Fibroblast of lung (primary cell): ENCODE measurements around the gene STRADB. TPM values are rescaled to one million over a fixed set of nuclear protein-coding genes. Genes with fewer than 3 reads are reported as not detected.
A peak's percentile ranks its signal among the peaks of the same experiment; 100 is the strongest.

Source experiments
- DNase-seq, 2 donors: peaks; one replicate each; pipeline versions ENCODE4 v3.0.0 to v3.0.0-alpha.2; 2010; ENCODE audit warnings: low read depth in 2 of 2
- H2AFZ ChIP-seq: 2 replicates; pipeline ENCODE4 v1.5.1; 2012; ENCODE audit warnings: low read length, control low read depth, inconsistent platforms
- H3K27ac ChIP-seq: 2 replicates; pipeline ENCODE4 v1.5.1; 2011; ENCODE audit warnings: low read length, control low read depth; ENCODE audit not compliant: insufficient read depth
- H3K27me3 ChIP-seq: 2 replicates; pipeline ENCODE4 v1.5.1; 2011; ENCODE audit warnings: mild to moderate bottlenecking, low read length; ENCODE audit not compliant: control insufficient read depth, insufficient read depth
- H3K36me3 ChIP-seq: 2 replicates; pipeline ENCODE4 v1.5.1; 2011; ENCODE audit warnings: low read length; ENCODE audit not compliant: control insufficient read depth, insufficient read depth
- H3K4me1 ChIP-seq: 2 replicates; pipeline ENCODE4 v1.5.1; 2011; ENCODE audit warnings: low read length; ENCODE audit not compliant: control insufficient read depth, insufficient read depth; ENCODE audit errors: extremely low read depth
- H3K4me2 ChIP-seq: 2 replicates; pipeline ENCODE4 v1.5.1; 2011; ENCODE audit warnings: low read length, control low read depth; ENCODE audit not compliant: insufficient read depth; ENCODE audit errors: extremely low read depth
- H3K4me3 ChIP-seq, 4 experiments: fragments of 200-600 bp in 1 of 4; sonication (generic) in 1 of 4; replicated peaks in 1 of 4; 2 replicates each; pipeline ENCODE4 v1.5.1; 2011 to 2016; ENCODE audit warnings: low read length in 4 of 4, low read depth in 3 of 4, mild to moderate bottlenecking in 3 of 4, control low read depth in 2 of 4, inconsistent platforms in 1 of 4, mixed read lengths in 1 of 4; ENCODE audit not compliant: insufficient read depth in 1 of 4; ENCODE audit errors: control extremely low read depth in 1 of 4
- H3K79me2 ChIP-seq: 2 replicates; pipeline ENCODE4 v1.5.1; 2012; ENCODE audit warnings: mild to moderate bottlenecking, low read length, inconsistent platforms; ENCODE audit not compliant: control insufficient read depth, insufficient read depth
- H3K9ac ChIP-seq: 2 replicates; pipeline ENCODE4 v1.5.1; 2011; ENCODE audit warnings: mild to moderate bottlenecking, low read length, control low read depth; ENCODE audit not compliant: insufficient read depth
- H3K9me3 ChIP-seq: 2 replicates; pipeline ENCODE4 v1.5.1; 2012; ENCODE audit warnings: low read depth, low read length; ENCODE audit not compliant: control insufficient read depth, insufficient read depth
- H4K20me1 ChIP-seq: 2 replicates; pipeline ENCODE4 v1.5.1; 2011; ENCODE audit warnings: low read length; ENCODE audit not compliant: control insufficient read depth, insufficient read depth; ENCODE audit errors: extremely low read depth
- EZH2 ChIP-seq: IDR thresholded peaks from 2 replicates; pipeline ENCODE4 v1.5.1; 2012; ENCODE audit warnings: low read length, control low read depth, mild to moderate bottlenecking; ENCODE audit errors: missing control alignments
- polyA plus RNA-seq, 2 donors: library from polyadenylated mRNA; depleted of rRNA in 1 of 2; stranded (reverse) in 1 of 2; unstranded in 1 of 2; fragments of >200 nt; gene quantifications; 2 replicates each; pipeline ENCODE4 v1.2.1, GENCODE V29; 2011 to 2012; ENCODE audit warnings: missing spikeins in 1 of 2
- total RNA-seq: library from RNA; depleted of rRNA; stranded (reverse); fragments of >200 nt; gene quantifications from 2 replicates; pipeline ENCODE4 v1.2.1, GENCODE V29; 2014
- TF ChIP-seq, protein P1 (sequence below), 2 donors: IDR thresholded peaks in 1 of 2; conservative IDR thresholded peaks in 1 of 2; 1 replicate in 1 of 2; 2 replicates in 1 of 2; pipeline ENCODE4 v1.5.1; 2011 to 2012; ENCODE audit warnings: low read length in 2 of 2, control low read depth in 1 of 2, inconsistent platforms in 1 of 2, low read depth in 1 of 2, mild to moderate bottlenecking in 1 of 2

Gene STRADB
- total and polyA plus RNA-seq, 2 donors (not counting 1 experiment from before 2014, with no cell fraction given), result 27.4 to 84.7 TPM

DNA sequence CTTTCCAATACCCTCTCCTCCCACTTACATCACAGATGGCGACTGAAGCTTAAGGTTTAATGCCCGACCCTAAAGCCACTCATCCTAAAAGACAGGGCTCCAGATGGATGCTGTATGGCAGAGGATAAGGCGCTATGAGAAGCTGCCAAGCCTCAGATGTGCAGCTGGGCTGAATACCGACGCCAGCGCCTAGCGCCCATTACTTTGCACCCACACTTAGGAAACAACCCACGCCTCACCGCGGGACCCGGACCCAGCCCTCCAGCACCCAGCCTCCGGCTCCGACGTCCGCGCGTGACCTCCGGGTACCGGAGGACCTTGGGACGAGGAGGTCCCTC is 617 bp upstream of the STRADB start:
- H3K27ac ChIP-seq, result peak overlapping the region; percentile 78
- no peaks in the 10 kb centered on the region for H3K4me1 ChIP-seq
- H4K20me1 ChIP-seq, result no peaks in the 10 kb centered on the region
- no peaks in the 10 kb centered on the region for H3K27me3 ChIP-seq
- H3K36me3 ChIP-seq, result no peaks in the 10 kb centered on the region
- H3K79me2 ChIP-seq, result peaks cover 46% of the 10 kb centered on the region
- TF ChIP-seq, protein P1, sequence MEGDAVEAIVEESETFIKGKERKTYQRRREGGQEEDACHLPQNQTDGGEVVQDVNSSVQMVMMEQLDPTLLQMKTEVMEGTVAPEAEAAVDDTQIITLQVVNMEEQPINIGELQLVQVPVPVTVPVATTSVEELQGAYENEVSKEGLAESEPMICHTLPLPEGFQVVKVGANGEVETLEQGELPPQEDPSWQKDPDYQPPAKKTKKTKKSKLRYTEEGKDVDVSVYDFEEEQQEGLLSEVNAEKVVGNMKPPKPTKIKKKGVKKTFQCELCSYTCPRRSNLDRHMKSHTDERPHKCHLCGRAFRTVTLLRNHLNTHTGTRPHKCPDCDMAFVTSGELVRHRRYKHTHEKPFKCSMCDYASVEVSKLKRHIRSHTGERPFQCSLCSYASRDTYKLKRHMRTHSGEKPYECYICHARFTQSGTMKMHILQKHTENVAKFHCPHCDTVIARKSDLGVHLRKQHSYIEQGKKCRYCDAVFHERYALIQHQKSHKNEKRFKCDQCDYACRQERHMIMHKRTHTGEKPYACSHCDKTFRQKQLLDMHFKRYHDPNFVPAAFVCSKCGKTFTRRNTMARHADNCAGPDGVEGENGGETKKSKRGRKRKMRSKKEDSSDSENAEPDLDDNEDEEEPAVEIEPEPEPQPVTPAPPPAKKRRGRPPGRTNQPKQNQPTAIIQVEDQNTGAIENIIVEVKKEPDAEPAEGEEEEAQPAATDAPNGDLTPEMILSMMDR (conservative IDR thresholded peaks at IDR 0.05 in 1 of 2, IDR thresholded peaks at IDR 0.05 in 1 of 2; ENCODE audit: low read depth in 1 of 2, low read length in 2 of 2), result no peak
- TF ChIP-seq EZH2, result no peak
- H3K4me2 ChIP-seq, result peak overlapping the region; percentile 87
- H2AFZ ChIP-seq, result peak overlapping the region; percentile 93
- peak overlapping the region; percentile 82 to 97 (median 90) for H3K4me3 ChIP-seq
- DNase-seq, result peak in 1 of 2 donors; percentile 57
- H3K9me3 ChIP-seq, result no peaks in the 10 kb centered on the region
- H3K9ac ChIP-seq, result peak overlapping the region; percentile 81

GRCh38 chr2:201452058-201452921 is 750 bp downstream of the STRADB start:
- Histone ChIP-seq H3K9me3 (no peaks in the 10 kb centered on the region), H3K79me2 (peaks cover 38% of the 10 kb centered on the region), H3K27ac (peak overlapping the region; percentile 78), H3K4me2 (peak overlapping the region; percentile 83), H4K20me1 (no peaks in the 10 kb centered on the region), H3K4me1 (no peaks in the 10 kb centered on the region), H3K9ac (peak overlapping the region; percentile 81), H3K36me3 (no peaks in the 10 kb centered on the region), H3K27me3 (no peaks in the 10 kb centered on the region), H2AFZ (peak overlapping the region; percentile 37), H3K4me3 (peak overlapping the region; percentile 76 to 95 (median 83))
- TF ChIP-seq, protein P1 (conservative IDR thresholded peaks at IDR 0.05 in 1 of 2, IDR thresholded peaks at IDR 0.05 in 1 of 2; ENCODE audit: low read depth in 1 of 2, low read length in 2 of 2), result no peak
- DNase-seq, result peak; percentile 20 to 21

DNA sequence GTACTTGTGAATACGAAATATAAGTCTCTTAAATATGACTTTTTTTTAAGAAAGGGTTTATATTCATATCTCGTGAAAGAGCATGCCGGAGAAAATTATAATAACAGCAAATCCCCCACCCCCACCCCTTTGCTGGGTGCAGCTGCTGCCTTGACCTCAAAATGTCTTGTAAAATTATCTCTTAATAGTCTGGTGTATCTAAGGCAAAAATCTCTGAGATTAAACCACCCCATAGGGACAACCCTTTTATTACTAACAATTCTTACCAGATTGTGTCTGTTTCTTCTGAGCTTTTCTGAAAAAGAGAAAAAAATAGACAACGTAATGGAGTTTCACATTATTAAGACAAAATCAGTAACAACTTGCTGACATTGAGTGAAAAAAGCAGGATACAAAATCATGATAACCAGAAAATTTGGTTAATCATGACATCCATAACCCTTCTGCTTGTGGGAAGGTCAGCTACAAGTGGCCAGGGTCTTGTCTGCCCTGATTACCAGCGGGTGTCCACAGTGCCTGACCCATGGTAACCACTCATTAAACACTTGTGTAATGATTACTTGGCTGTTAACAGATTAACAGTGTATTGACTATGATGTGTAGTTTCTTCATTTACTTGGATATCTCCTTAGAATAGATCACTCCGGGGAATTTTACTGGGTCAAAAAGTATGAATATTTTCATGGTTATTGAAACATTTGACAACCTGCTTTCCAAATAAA is 1.5 kb downstream of the STRADB start:
- H3K79me2 ChIP-seq, result peaks cover 31% of the 10 kb centered on the region
- H3K36me3 ChIP-seq, result no peaks in the 10 kb centered on the region
- H3K4me3 ChIP-seq, result peak overlapping the region in 3 of 4 experiments; percentile 76 to 95 (median 84)
- no peak overlapping the region for H2AFZ ChIP-seq
- H3K9me3 ChIP-seq, result no peaks in the 10 kb centered on the region
- TF ChIP-seq EZH2, result no peak
- TF ChIP-seq, protein P1 (conservative IDR thresholded peaks at IDR 0.05 in 1 of 2, IDR thresholded peaks at IDR 0.05 in 1 of 2; ENCODE audit: low read depth in 1 of 2, low read length in 2 of 2), result no peak
- no peaks in the 10 kb centered on the region for H3K4me1 ChIP-seq
- DNase-seq, result no peak
- H3K27me3 ChIP-seq, result no peaks in the 10 kb centered on the region
- peak overlapping the region; percentile 83 for H3K4me2 ChIP-seq
- no peak overlapping the region for H3K27ac ChIP-seq
- H4K20me1 ChIP-seq, result no peaks in the 10 kb centered on the region
- no peak overlapping the region for H3K9ac ChIP-seq
